ENCODE measurements around the gene UNC13A.
A peak's percentile ranks its signal among the peaks of the same experiment; 100 is the strongest.

UNC13A gene

DNA sequence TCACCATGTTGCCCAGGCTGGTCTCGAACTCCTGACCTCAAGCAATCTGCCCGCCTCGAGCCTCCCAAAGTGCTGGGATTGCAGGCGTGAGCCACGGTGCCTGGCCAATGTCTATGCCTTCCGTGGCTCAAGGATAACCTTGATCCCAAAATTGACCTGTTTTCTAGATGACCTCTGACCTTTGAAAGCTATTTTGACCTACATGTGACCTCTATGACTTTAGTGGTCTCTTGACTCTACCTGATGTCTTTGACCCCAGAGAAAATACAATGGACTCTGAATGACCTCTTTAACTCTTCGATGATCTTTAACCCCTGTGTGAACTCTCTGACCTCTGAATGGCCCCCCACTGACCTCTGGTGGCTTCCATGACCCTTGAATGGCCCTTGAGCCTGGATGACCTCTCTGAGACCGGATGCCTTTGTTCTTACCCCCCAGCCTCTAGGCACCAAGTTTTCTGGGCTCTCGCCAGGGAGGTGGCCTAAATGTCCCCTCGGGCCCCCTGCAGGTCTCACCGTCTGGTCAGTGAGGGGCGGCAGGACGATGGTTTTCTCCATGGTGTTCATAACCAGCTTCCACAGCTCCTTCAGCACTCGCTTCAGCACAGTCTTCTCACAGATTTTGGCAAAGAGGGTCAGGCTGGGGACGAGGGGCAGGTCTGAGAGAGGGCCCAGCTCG lies 63.7 kb downstream of the UNC13A start:
- no peak for DNase-seq

DNA sequence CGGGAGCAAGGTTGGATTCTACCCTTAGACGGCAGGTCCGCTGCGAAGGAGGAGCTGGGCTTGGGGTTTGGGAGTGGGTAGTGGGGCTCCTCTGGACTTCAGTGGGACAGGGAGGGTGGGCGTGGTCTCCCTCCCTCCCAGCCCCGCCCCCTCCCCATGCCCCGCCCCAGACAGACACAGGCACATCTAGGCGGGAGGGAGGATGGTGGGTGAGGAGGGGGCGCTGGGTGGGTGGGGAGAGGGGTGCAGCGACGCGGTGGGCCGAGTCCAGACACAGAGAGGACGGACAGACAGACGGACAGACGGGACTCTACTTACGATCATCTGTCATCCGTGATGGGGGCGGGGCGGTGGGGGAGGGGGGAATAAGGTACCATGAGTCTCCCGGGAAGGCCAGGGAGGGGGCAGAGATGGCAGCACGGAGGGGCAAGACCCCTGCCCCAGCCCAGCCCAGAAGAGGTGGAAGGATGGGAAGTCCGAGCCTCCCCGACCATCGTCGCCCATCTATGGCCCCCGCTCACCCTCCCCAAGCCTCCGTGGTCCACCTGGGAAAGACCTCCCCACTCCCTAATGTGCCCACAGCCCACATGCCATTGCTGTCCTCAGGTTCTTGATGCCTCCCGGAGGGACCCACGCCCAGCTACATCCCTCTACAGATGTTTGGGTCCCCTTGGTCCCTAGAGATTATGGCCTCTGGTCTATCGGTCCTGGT lies 64.8 kb downstream of the UNC13A start:
- DNase-seq, result no peak

DNA sequence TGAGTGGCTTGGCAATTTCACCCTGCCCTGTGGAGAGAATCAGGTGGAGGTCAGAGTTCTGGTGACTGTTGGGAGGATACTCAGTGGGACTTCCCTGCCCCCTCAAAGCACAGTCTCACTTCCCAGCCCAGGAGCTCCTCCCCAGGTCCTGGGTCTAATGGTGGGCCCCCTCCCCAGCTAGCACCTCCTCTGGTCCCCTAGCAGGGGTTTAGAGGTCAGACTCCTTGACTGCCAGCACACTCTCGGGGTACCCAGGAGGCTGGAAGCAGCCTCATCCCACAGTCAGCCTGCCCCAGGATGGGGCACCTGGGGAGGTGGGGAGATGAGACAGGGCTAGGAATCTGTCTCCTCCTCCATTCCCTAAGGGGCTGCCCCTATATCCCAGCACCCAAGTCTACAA lies 67.5 kb downstream of the UNC13A start:
- DNase-seq, result no peak

DNA sequence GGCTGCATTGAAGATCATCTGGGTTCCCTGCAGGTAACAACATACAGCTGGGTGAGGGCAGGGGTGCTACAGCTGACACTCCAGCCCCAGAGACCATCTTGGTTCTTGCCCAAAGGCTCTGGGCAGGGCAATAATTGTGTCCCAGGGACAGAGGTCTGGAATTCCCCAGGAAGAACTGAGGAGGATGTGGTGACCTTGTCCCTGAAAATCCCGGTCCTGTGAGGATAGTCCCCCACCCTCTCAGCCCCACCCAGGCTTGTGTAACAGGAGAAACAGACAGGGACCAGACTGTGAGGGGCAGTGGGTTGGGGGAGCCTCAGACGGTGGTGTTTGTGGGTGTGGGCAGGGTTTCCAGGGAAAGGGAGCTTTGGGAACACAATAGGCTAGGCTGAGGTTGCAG lies 69.2 kb downstream of the UNC13A start:
- no peak for DNase-seq

DNA sequence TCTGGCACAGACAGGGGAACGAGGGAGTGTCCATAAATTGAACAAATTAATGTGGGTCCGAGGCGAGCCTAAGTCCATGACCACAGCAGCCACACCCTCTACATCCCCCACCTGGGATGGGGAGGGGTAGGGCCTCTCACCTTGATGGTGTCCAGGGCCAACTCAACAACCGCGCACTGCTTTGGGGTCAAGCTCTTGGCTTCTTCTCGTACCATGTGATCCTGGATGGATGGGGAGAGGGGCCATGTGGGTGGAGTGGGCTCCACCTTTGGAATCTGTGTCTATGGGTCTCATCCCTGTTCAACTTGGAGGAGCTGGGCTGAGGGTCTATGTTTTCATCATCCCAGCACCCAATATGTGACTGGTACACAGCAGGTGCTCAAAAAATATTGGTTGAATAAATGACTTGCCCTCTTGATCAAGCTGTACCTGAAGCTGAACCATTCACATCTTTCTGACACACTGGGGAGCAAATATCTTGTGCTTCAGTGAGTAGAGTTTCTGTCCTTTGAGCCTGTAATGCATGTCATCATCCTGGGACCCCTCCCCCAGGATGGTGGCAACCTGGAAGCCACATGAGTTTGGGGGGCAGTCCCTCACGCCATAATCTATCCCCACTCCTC lies 69.8 kb downstream of the UNC13A start:
- no peak for DNase-seq

DNA sequence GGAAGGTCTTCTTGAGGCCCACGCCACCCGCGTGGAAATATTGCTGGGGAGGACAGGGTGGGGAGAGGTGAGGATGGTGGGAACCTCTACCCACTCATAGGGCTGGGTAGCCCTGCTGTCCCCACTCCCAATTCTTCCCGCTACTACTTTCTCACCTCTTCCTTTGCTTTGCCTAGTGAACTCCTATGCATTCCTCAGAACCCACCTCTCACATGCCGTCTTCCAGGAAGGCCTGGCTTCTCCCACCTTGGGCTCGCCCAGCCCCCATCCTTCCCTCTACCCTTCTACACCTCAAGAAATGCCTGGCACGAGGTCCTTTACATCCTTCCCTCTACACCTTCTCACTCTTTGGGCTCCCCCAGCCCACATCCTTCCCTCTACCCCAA lies 70.4 kb downstream of the UNC13A start:
- DNase-seq, result no peak

DNA sequence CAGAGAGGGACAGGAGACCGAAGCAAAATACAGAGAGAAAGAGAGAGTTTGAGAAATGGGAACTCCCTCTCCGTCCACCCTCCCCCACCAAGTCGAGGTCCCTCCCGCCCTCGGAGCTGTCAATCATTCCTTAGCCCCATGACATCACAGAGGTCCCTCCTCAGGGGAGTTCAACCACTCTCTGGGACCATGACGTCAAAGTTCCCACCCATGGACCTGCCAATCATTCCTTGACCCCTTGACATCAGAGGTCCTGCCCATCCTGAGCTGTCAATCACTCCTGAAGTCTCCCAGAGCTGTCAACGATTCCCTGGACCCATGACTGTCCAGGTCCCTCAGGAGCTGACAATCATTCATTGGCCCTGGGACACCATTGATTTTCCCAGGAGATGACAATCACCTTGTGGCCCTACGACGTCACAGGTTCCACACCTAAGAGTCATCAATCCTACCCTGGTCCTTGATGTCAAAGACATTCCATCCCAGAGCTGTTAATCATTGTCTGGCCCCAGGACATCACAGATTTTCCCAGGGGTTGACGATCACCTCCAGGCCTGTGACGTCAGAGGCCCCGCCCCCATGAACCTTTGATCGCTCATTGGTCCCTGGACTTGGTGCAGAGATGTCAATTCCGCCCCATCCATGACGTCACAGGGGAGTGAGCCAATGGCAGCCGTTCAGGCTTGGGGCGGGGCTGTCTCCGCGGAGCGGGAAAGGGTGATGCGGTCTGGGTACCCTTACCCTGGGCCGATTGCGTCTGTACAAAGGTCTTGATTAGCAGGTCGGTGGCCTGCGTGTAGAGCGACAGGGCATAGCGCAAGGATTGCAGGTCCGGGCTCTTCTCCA lies 71.0 kb downstream of the UNC13A start:
- DNase-seq, result no peak

DNA sequence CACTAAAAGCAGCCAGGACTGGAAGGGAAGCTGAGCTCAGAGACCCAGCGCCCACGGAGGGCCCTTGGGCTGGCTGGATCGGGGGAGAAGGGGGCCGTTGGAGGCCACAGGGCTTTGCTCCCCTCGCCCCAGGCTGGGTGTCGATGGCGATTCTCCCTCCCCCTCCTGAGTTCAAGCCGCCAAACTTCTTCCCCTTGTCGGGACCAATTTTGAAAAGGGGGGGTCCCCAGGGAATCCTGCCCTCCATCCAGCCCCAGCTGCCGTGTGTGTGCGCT lies 71.5 kb downstream of the UNC13A start:
- no peak for DNase-seq

DNA sequence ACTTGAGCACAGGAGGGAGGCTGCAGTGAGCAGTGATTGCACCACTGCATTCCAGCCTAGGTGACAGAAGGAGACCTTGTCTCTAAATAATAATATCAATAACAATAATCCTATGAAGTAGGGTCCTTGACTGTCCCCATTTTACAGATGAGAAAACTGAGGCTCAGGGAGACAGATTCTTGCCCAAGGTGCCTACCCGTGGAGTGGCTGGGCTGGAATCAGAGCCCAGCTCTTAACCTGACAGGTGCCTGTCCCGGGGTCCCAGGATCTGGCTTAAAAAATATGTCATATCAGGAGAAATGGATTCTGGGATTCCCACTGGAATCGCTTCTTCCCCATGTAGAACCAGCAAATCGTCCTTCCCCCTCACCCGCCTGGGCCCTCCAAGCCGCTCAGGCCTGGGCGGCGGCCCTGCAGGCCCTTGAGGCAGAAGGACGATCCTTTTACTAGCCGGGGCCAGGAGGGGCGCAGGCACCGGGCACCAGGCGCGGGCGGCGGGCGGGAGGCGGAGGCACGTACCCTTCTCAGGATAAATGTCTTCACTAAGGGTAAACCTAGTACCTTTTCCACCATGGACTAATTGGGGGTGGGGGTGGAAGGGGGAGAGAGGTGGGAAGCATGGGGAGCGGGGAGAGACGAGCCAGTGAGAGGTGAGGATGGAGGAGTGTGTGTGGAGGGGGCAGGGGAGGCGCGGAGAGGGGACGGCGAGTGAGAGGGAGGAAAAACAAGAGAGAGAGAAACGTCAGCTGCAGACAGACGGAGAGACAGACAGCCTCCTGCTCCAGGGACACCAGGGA lies 72.1 kb downstream of the UNC13A start:
- no peak for DNase-seq

DNA sequence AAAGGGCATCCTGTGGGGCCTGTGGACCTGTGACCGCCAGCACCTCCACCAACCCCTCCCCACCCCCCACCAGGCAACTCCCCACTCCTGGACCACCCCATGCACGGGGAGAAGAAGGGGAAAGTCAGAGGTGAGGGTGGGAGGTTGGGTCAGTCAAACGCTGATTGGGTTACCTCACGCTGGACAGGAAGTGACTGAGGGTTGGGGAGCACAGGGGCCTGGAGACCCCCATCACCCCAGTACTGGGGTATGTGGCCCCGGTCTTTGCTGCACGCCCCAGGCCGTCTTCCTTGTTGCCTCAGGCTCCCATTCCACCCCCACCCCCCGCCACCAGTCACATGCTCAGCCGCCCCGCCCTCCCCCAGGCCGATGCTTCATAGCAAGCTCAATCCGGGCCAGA lies 73.7 kb downstream of the UNC13A start:
- DNase-seq, result no peak

DNA sequence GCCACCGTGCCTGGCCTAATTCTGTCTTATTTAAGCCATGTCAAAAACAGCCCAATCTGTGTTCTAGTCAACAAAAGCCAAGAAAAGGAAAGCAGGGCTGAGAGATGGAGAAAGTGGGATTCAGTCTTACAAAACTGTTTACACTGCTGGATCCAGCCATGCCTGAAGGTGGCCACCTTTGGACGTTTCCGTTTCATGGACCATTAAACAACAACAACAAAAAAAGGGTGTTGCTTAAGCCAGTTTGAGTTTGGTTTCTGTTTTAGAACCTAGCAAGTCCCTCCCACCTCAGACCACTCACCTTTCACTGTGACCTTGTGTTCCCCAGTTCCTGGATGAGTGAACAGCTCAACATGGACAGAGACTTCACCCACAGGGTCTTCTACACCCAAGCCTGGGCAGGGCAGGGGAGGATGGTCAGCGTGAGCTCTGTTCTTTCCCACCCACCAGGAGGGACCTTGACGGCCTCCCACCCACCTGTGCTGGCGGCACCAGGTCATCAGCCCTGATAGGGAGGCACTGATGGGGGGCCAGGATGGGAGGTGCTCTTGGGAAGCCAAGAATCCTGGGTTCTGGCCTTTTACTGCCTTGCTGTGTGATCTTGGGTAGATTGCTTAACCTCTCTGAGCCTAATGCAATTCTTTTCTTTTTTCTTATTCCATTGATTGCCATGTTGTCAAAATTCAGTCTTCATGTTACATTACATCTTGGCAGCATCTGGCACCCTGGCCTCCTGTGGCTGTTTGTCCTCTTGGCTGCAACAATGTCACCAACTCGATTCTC lies 76.5 kb downstream of the UNC13A start:
- DNase-seq, result no peak

DNA sequence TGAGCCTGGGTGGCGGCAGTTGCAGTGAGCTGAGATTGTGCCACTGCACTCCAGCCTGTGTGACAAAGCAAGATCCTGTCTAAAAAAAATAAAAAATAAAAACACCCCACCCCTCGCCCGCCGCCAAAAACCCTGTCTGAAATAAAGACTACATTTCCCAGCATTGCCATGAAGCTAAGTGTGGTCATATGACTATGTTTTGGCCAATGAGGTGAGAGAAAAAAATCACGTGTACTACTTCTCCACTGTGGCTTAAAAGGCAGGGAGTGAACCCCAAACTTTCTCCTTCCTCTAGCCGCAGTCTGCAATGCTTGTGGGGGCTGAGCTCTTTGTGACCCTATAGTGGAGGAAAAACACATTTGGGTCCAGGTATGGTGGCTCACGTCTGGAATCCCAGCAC lies 77.8 kb downstream of the UNC13A start:
- no peak for DNase-seq

DNA sequence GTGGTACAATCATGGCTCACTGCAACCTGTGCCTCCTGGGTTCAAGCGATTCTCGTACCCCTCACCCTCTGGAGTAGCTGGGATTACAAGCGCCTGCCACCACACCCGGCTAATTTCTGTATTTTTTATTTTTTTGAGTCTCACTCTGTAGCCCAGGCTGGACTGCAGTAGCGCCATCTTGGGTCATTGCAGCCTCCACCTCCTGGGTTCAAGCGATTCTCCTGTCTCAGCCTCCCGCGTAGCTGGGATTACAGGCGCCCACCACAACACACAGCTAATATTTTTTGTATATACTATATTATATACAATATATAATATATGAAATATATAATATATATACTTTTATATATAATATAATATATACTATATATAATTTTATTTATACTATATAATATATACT lies 80.2 kb downstream of the UNC13A start:
- no peak for DNase-seq

DNA sequence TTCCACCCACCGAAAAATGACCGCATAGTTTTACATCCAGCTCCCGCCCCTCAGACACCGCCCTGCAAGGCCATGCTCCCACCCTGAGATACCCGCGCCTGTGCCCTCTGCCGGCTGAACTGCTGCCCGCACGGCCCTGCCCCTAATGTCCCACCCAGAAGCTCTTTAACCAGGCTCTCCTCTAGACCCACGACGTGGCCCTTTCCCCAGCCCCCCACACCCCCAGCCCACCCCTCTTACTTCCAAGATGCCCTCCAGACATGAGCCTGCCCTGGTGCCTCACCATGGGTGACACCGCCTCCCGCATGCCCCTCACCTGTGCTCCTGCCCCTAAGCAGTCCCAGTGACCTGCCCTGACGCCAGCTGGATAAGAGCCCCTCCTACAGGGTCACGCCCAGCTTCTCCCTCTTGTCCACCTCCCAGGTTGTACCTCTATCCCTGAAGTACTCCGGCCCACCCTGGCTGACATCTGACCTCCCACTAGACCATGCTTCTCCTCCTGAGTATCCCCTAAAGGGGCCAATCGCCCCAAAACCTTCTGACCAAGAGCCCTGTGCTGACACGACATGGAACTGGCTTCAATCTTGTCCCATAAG lies 81.5 kb downstream of the UNC13A start:
- DNase-seq, result no peak

DNA sequence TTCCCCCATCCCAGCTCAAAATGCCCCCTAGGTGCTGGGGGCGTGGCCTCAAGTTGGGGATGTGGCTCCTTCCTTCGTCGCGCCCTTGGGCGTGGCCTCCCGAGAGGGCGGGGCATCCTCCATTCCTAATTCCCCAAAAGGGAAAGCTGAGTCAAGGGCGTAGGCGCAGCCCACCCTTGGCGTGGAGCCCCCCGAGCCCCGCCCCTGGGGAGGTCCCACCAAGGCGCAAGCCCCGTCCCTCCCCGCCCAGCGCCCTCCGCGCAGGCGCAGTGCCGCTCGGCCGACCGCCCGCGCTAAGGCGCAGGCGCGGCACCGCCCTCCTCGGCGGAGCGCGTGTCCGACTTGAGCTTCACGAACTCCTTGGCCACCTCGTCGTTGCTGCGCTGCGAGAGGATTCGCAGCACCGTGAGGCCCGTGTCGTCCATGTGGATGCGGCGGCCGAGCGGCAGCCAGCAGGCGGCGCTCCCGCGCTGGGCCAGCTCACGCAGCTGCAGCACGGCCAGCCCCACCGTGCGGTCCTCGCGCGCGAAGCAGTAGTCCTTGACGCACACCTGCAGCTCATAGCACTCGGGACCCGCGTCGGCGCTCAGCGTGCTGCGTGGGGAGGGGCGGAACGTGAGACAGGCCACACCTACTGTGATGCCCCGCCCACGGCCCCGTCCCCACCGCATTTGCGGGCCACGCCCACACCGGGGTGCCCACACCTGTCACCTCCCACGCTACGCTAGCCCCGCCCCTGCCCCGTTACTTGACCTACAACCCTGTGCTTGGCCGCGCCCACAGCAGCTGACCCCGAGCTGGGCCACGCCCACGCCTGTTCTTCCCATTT lies 82.2 kb downstream of the UNC13A start:
- DNase-seq, result peak; percentile 70

DNA sequence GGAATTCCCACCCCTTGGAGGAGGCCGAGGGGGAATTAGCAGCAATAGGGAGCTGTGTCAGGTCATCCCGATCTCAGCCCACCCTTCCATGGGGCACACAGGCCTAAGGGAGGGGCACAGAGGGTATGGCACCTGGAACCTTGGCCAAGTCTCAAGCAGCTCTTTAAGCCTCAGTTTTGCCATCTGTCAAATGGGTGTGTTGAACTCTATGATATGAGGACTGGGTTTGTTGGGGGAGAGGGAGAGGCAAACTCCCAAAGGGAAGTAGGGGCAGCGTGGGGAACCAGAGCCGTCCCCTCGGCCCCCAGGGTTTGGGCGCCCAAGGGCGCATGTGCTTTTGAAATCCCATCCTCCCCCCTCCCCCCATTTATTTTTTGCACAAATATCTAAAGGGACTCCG lies 83.0 kb downstream of the UNC13A start:
- DNase-seq, result no peak

DNA sequence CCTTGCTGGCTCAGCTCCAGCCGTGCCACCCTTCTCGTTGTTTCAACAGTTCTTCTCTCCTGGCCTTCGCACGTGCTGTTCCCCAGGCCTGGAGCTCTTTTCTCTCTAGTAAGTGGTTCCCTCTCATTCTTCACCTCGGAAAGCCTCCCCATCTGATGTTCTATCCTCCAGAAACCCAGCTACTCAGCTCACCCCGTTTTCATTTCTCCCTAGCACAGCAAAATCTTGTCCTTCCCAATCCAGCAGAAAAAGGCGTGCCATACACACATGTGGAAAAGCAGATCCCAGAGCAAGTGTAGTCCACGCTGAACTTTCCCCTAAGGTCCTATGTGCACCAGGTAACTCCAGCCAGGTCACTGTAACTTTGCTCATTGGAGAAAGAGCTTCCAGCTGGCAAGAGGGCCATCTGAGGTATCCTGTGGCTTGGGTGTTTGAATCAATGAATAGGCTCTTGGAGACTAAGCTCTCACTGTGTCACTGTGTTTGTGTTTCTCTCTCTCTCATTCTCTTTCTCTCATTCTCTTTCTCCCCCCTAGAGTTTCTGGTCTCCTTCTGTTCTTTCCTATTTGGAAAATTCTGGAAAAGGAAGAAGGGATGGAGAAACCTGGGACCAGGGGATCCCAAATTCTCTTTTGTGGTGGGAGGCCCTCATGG lies 83.7 kb downstream of the UNC13A start:
- no peak for DNase-seq

DNA sequence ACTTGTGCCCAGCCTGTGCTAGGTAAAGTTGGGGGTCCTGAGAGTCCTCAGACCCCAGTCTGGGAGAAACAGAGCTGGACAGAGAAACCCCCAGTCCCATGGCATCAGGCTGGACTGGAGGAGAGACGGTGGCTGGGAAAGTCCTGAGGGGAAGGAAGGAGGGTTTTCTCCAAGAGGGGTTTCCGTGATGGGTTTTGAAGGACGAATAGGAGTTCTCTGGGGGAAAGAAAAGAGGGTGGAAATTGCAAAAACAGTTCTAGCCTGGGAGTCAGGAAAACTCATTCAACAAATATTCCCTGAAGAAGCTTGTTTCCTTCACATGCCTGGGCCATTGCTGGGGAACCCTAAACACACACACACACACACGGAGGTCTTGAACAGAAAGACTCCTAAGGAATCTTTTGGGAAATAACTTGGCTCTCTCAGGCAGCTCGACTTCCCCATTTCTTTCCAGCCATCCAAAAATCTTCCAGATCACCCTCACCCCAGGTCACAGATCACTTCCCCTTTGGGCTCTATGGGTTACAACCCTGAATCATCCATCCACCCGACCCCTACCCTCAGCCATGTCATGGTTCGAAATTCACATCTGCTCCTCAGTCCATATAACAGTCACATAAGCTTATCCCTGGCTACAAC lies 85.2 kb downstream of the UNC13A start:
- DNase-seq, result no peak

DNA sequence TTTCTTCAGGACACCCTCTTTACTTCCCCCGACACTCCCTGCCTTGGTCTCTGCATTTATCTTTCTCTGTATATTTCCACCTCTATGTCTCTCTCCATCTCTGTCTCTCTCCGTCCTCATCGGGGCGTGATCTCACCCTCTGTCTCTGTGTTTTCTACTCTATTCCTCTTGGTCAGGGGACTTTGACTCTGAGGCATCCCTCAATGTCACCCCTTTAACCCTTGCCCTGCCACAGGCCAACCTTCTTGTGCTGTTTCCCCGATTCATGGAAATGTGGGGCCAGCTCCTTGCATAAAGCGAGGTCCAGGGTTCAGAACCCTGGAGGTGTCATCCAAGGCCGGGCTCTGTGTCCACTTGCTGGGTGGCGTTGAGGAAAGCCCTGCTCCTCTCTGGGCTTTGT lies 85.9 kb downstream of the UNC13A start:
- no peak for DNase-seq

DNA sequence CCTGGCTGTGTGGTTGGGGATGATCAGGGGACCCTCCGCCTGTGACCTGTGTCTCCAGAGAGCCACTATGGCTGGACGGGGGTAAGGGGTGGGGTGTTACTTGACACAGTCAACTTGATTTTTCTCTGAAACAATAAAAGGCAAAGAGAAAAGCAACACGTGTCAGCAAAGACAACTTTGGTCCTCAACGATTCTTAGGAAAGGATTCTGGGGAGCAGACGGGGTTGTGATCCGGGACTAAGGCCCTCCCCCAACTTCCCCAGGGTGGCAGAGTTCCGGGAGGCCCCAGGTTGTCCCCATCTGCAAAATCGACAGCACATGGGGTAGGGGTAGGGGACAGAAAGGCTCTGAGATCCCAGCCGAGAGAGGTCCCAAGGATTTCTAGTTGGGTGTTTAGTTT lies 86.5 kb downstream of the UNC13A start:
- DNase-seq, result no peak

Data from DMS153 (cell line).